ENCODE measurements around the gene KDELR3.

The KDELR3 gene

GRCh38 chr22:38523479-38523878 is 55.6 kb downstream of the KDELR3 start:
- DNase-seq = no peak

GRCh38 chr22:38524429-38524828 is 56.5 kb downstream of the KDELR3 start:
- no peak for DNase-seq

GRCh38 chr22:38531251-38531938 is 63.5 kb downstream of the KDELR3 start:
- DNase-seq = no peak
